Tibial nerve (tissue), 4 donors: ENCODE data around the gene HUNK.

Experiments
- CTCF ChIP-seq, 5 experiments: fragments of 200-600 bp in 3 of 5; fragments of 450-650 bp in 2 of 5; sonication (generic) in 3 of 5; IDR thresholded peaks; one replicate each; pipeline ENCODE4 v1.5.1; 2016 to 2019; ENCODE audit warnings: antibody characterized with exemption in 5 of 5, mild to moderate bottlenecking in 3 of 5, moderate library complexity in 2 of 5
- EP300 ChIP-seq, 2 donors: sonication (generic); formaldehyde crosslinking; IDR thresholded peaks; one replicate each; pipeline ENCODE4 v1.6.1; 2017; ENCODE audit warnings: antibody characterized with exemption in 2 of 2, mild to moderate bottlenecking in 1 of 2

DNA sequence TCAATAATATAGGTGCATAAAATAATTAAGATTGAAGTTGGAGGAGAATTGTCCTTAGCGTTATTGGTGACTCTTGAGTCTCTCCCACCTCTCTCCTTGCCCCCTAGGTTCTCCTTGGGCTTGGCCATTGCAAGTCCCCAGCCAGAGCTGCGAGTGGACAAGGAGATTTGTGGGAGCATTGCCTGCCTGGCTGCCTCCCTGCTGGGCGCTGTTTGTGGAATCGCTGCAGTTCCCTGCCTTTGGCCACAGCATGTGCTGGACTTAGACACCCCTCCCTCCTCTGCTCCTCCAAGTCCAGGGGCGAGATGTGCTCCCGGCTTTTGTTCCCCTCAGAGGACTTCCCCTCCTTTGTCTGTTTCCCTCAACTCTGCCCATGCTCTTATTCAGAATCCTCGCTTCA, 21.9 kb upstream of the HUNK start:
- no peak for TF ChIP-seq CTCF (IDR thresholded peaks at IDR 0.05)
- TF ChIP-seq EP300 (IDR thresholded peaks at IDR 0.05), result no peak
